Psoas muscle (tissue), 8 donors: Measurements from ENCODE around the gene FGF14. TPM values are rescaled to one million over a fixed set of nuclear protein-coding genes. Genes with fewer than 3 reads are reported as not detected.

Source experiments
- ATAC-seq, 4 donors: fragments of 200-7000 bp; cut with Tn5 transposase; one replicate each; pipeline ENCODE4 v1.9.1; 2020; ENCODE audit warnings: moderate library complexity in 3 of 4, mild to moderate bottlenecking in 2 of 4
- DNase-seq, 2 donors: peaks; one replicate each; pipeline ENCODE4 v3.0.0-alpha.2; 2020
- H3K27ac ChIP-seq: fragments of 200-600 bp; one replicate; pipeline ENCODE4 v1.8.0; 2022
- H3K27me3 ChIP-seq, 3 donors: fragments of 200-600 bp in 1 of 3; one replicate each; pipeline versions ENCODE4 v1.6.1 to v1.8.0; 2013 to 2022; ENCODE audit warnings: low read length in 2 of 3, mild to moderate bottlenecking in 2 of 3, moderate library complexity in 1 of 3; ENCODE audit not compliant: insufficient read depth in 3 of 3
- H3K36me3 ChIP-seq, 2 donors: fragments of 200-600 bp in 1 of 2; one replicate each; pipeline versions ENCODE4 v1.6.1 to v1.8.0; 2013 to 2022; ENCODE audit warnings: low read depth in 1 of 2, mild to moderate bottlenecking in 1 of 2, moderate library complexity in 1 of 2; ENCODE audit not compliant: insufficient read depth in 1 of 2
- H3K4me1 ChIP-seq: fragments of 200-600 bp; one replicate; pipeline ENCODE4 v1.8.0; 2022
- H3K4me3 ChIP-seq: fragments of 200-600 bp; one replicate; pipeline ENCODE4 v1.8.0; 2022; ENCODE audit warnings: mild to moderate bottlenecking
- H3K9me3 ChIP-seq: fragments of 200-600 bp; one replicate; pipeline ENCODE4 v1.8.0; 2022
- CTCF ChIP-seq: fragments of 200-600 bp; IDR thresholded peaks from one replicate; pipeline ENCODE4 v1.8.0; 2022; ENCODE audit warnings: antibody characterized with exemption
- whole genome bisulfite sequencing, 3 donors: extraction: QIAGEN DNeasy Blood & Tissue Kit; methylation state at CpG; one replicate each; pipeline versions ENCODE4 v1.1.6 to v1.1.7; 2013; 5-methylcytosine and 5-hydroxymethylcytosine counted together
- intact Hi-C, 2 donors: fragments of 100-400 bp; cut with DNase I; formaldehyde crosslinking; loops; one replicate each; pipeline versions ENCODE4 v1.11.0 to v1.14.2; 2022
- polyA plus RNA-seq, 3 donors: library from polyadenylated mRNA; stranded (reverse); fragments of 200-250 nt; gene quantifications; one replicate each; pipeline ENCODE4 v1.2.3, GENCODE V29; 2013
- total RNA-seq, 4 donors: library from RNA; stranded (reverse); fragmentation: NEBNext Ultra II Directional in 2 of 4; extraction: Animal tissue kit (Norgen Biotek cat#: 25700) in 2 of 4; gene quantifications; one replicate each; pipeline versions ENCODE4 v1.2.1 to v1.2.4, GENCODE V29; 2021 to 2023
- donor health status: healthy with polysubstance abuse.
- donor health status: DM: no; HTN: no; CAD: no; lungs with moderate emphysema.
- donor health status: Bipolar disorder and iron deficiency.
- donor health status: healthy.
- donor health status: DM: yes; HTN: yes; CAD: no.
- donor health status: DM: no; HTN: no; CAD: no.
- donor health status: DM: no; HTN: no; CAD: no.
- donor health status: DM: yes; HTN: yes; CAD: no.

The FGF14 gene
- total and polyA plus RNA-seq, 7 donors, result 0.01 to 0.05 (median 0.02) TPM; not detected in 4

GRCh38 chr13:102049853-102050252 is 352.0 kb downstream of the FGF14 start:
- H3K4me1 ChIP-seq, result no peaks in the 10 kb centered on the region
- H3K4me3 ChIP-seq, result no peak overlapping the region
- 67 to 82% (median 71%) methylated on average over 1 of the region's 1 CpG for WGBS, 3 donors
- H3K27me3 ChIP-seq, result no peaks in the 10 kb centered on the region
- intact Hi-C loops, result no loop called here
- no peaks in the 10 kb centered on the region for H3K36me3 ChIP-seq
- DNase-seq, result no peak
- no peak for ATAC-seq
- H3K27ac ChIP-seq, result no peak overlapping the region
- TF ChIP-seq CTCF, result no peak
- peaks cover 13% of the 10 kb centered on the region for H3K9me3 ChIP-seq

- no peak for TF ChIP-seq CTCF
- Histone ChIP-seq H3K27ac (no peak overlapping the region), H3K9me3 (no peaks in the 10 kb centered on the region), H3K4me3 (no peak overlapping the region), H3K36me3 (no peaks in the 10 kb centered on the region), H3K4me1 (no peaks in the 10 kb centered on the region), H3K27me3 (no peaks in the 10 kb centered on the region)
- DNase-seq, result no peak
- ATAC-seq, result no peak
- intact Hi-C loops, result no loop called here
- 7 to 16% (median 11%) methylated on average over 1 of the region's 1 CpG for WGBS, 3 donors
These were observed 356.1 kb downstream of the FGF14 start for GRCh38 chr13:102045731-102046130.

GRCh38 chr13:102042746-102043145 is 359.1 kb downstream of the FGF14 start:
- H3K27ac ChIP-seq, result no peak overlapping the region
- no peaks in the 10 kb centered on the region for H3K9me3 ChIP-seq
- ATAC-seq (no peak), DNase-seq (no peak)
- TF ChIP-seq CTCF, result no peak
- no peaks in the 10 kb centered on the region for H3K36me3 ChIP-seq
- H3K4me3 ChIP-seq, result no peak overlapping the region
- no peaks in the 10 kb centered on the region for H3K4me1 ChIP-seq
- intact Hi-C loops, result no loop called here
- H3K27me3 ChIP-seq, result no peaks in the 10 kb centered on the region
- WGBS, 3 donors, result 73 to 74% (median 74%) methylated on average over 4 of the region's 4 CpGs

GRCh38 chr13:102041544-102041943 is 360.3 kb downstream of the FGF14 start:
- Histone ChIP-seq H3K4me3 (no peak overlapping the region), H3K36me3 (no peaks in the 10 kb centered on the region), H3K27me3 (no peaks in the 10 kb centered on the region), H3K4me1 (no peaks in the 10 kb centered on the region), H3K27ac (no peak overlapping the region), H3K9me3 (no peaks in the 10 kb centered on the region)
- TF ChIP-seq CTCF, result no peak
- no peak for ATAC-seq
- intact Hi-C loops, result no loop called here
- no peak for DNase-seq

- Histone ChIP-seq H3K4me1 (no peaks in the 10 kb centered on the region), H3K27me3 (no peaks in the 10 kb centered on the region), H3K9me3 (no peaks in the 10 kb centered on the region), H3K27ac (no peak overlapping the region), H3K36me3 (no peaks in the 10 kb centered on the region), H3K4me3 (no peak overlapping the region)
- TF ChIP-seq CTCF, result no peak
- no peak for ATAC-seq
- 55 to 63% (median 63%) methylated on average over 2 of the region's 2 CpGs for WGBS, 3 donors
- intact Hi-C loops, result no loop called here
- no peak for DNase-seq
These were observed 361.0 kb downstream of the FGF14 start for GRCh38 chr13:102040812-102041211.
